Gastrocnemius medialis (tissue), 4 donors: ENCODE results near the gene CDK4. TPM values are rescaled to one million over a fixed set of nuclear protein-coding genes. Genes with fewer than 3 reads are reported as not detected.

Source experiments
- ATAC-seq, 2 donors: fragments of 150-250 bp; one replicate each; pipeline ENCODE4 v1.9.1; 2016
- DNase-seq, 2 donors: peaks; one replicate each; pipeline ENCODE4 v3.0.0-alpha.2; 2019
- H3K27ac ChIP-seq, 4 donors: fragments of 200-600 bp; sonication (generic); 1 replicate in 1 of 4; 2 replicates in 3 of 4; pipeline ENCODE4 v1.5.1; 2016 to 2018; ENCODE audit warnings: mild to moderate bottlenecking in 2 of 4, moderate library complexity in 1 of 4
- H3K27me3 ChIP-seq, 3 donors: fragments of 200-600 bp; sonication (generic) in 2 of 3; 1 replicate in 1 of 3; 2 replicates in 2 of 3; pipeline versions ENCODE4 v1.5.1 to v1.6.0; 2016 to 2019; ENCODE audit warnings: mild to moderate bottlenecking in 1 of 3, moderate library complexity in 1 of 3
- H3K36me3 ChIP-seq, 2 donors: fragments of 200-600 bp; sonication (generic) in 1 of 2; one replicate each; pipeline ENCODE4 v1.5.1; 2017 to 2018
- H3K4me1 ChIP-seq, 2 donors: fragments of 200-600 bp; sonication (generic) in 1 of 2; one replicate each; pipeline ENCODE4 v1.5.1; 2016 to 2017; ENCODE audit warnings: mild to moderate bottlenecking in 2 of 2
- H3K4me3 ChIP-seq, 4 donors: fragments of 200-600 bp; sonication (generic) in 3 of 4; 1 replicate in 1 of 4; 2 replicates in 3 of 4; pipeline ENCODE4 v1.5.1; 2016 to 2019; ENCODE audit warnings: mild to moderate bottlenecking in 2 of 4
- H3K9me3 ChIP-seq, 3 donors: fragments of 200-600 bp; sonication (generic) in 2 of 3; 1 replicate in 1 of 3; 2 replicates in 2 of 3; pipeline ENCODE4 v1.5.1; 2016 to 2019
- CTCF ChIP-seq, 5 experiments: fragments of 450-650 bp in 3 of 5; fragments of 200-600 bp in 2 of 5; sonication (generic) in 2 of 5; IDR thresholded peaks in 4 of 5; conservative IDR thresholded peaks in 1 of 5; 1 replicate in 4 of 5; 2 replicates in 1 of 5; pipeline ENCODE4 v1.5.1; 2016 to 2019; ENCODE audit warnings: antibody characterized with exemption in 5 of 5, mild to moderate bottlenecking in 3 of 5, moderate library complexity in 3 of 5
- POLR2A ChIP-seq, 2 donors: fragments of 450-650 bp; IDR thresholded peaks; one replicate each; pipeline ENCODE4 v1.6.1; 2017; ENCODE audit warnings: antibody characterized with exemption in 2 of 2, mild to moderate bottlenecking in 2 of 2, moderate library complexity in 2 of 2
- in situ Hi-C, 4 donors: fragments of 200-750 bp; cut with MboI; loops; one replicate each; pipeline versions ENCODE4 v1.15.0 to v1.8.0; 2017; ENCODE audit warnings: low sequenced_read_pairs in 4 of 4
- intact Hi-C: fragments of 100-400 bp; cut with DNase I; formaldehyde crosslinking; loops from one replicate; pipeline ENCODE4 v1.15.1; 2023; ENCODE audit warnings: low total_unique reads
- total RNA-seq, 4 donors: library from RNA; depleted of rRNA; stranded (reverse); fragments of >200 nt; gene quantifications; one replicate each; pipeline versions ENCODE4 v1.1.0 to v1.2.3, GENCODE V29; 2016

CDK4 gene
- total RNA-seq, 4 donors from 2014 or later: 39.7 to 55.5 (median 47.4) TPM

DNA sequence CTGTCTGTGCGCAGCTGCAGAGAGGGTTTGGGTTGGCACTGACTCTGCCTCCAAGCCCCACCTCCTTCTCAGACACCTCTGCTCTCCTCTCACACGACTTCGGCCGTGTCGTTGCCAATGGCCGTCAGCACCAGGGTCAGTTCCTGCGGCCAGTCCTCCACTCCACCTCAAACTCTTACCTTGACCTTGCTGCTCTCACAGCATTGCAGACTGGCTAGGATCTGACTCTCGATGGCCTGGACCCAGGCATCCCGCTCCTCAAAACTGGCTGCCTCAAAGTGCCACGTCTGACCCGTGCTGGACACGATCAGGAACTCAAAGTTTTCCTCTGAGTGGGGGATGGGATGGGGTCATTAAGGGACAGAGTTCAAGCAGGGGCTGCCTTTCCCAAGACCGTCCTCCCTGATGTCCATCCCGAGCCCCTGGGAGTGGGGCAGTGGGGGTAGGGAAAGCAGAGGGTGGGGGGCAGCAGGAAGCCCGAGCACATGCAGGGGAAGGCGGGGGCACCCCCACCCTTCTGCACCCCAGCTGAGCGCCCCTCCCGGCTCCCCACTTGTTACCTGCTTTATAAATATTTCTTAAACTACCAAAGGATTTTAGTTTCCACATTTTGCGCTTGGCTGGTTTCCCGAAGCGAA lies 24.2 kb downstream of the CDK4 start:
- no peak for DNase-seq
- Histone ChIP-seq H3K9me3 (no peaks in the 10 kb centered on the region), H3K4me1 (peaks cover 4 to 19% of the 10 kb centered on the region in 2 donors), H3K36me3 (no peaks in the 10 kb centered on the region), H3K27ac (peak overlapping the region in 3 of 4 donors; percentile 35 to 69 (median 56)), H3K4me3 (no peak overlapping the region), H3K27me3 (peaks cover 34 to 42% (median 41%) of the 10 kb centered on the region in 3 donors)
- TF ChIP-seq POLR2A (IDR thresholded peaks at IDR 0.05) (no peak), CTCF (IDR thresholded peaks at IDR 0.05 in 4 of 5, conservative IDR thresholded peaks at IDR 0.05 in 1 of 5) (no peak)
- ATAC-seq: no peak
- in situ Hi-C loops (no loop called here), intact Hi-C loops (no loop called here)

DNA sequence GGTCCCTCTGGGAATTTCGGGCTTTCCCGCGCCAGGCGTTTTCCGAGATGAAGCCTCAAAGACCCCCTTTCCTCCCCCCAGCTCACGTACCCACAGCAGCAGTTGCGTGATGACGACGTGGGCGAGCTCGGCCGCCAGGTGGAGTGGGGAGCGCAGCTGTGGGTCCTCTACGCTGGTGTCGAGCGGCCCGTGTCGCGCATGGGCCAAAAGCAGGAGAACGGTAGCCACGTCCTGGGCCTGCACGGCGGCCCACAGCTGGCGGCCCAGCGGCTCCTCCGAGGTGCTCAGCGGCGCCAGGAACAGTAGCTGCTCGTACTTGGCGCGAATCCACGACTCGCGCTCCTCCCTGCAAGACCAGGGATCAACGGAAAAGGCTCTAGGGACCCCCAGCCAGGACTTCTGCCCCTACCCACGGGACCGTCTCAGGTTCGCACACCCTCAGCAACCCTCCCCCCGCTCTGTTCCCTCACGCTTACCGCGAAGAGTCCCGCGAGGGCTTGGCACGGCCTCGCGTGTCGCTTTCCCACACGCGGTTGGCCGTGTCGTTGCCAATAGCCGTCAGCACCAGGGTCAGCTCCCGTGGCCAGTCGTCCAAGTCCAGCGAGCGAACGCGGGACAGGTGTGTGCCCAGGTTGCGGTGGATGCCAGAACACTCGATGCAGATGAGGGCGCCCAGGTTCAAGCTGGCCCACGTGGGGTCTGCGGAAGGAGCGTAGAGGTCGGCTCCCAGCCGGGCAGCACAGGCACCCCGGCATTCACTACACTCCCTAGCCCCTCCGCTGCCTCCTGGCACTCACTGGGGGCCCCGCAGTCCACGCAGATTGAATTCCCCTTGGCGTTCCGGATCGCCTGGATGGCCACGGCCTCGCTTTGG lies 25.0 kb downstream of the CDK4 start:
- Histone ChIP-seq H3K27me3 (peaks cover 29 to 42% (median 41%) of the 10 kb centered on the region in 3 donors), H3K4me1 (peaks cover 4 to 19% of the 10 kb centered on the region in 2 donors), H3K27ac (peak overlapping the region; percentile 50 to 69 (median 54)), H3K36me3 (no peaks in the 10 kb centered on the region), H3K4me3 (peak overlapping the region; percentile 58 to 75 (median 62)), H3K9me3 (no peaks in the 10 kb centered on the region)
- DNase-seq: no peak
- TF ChIP-seq POLR2A (IDR thresholded peaks at IDR 0.05) (no peak), CTCF (IDR thresholded peaks at IDR 0.05 in 4 of 5, conservative IDR thresholded peaks at IDR 0.05 in 1 of 5) (peak in 4 of 5 experiments; percentile 30 to 50 (median 36))
- ATAC-seq: peak; percentile 16 to 62
- intact Hi-C loops (no loop called here), in situ Hi-C loops (no loop called here)

DNA sequence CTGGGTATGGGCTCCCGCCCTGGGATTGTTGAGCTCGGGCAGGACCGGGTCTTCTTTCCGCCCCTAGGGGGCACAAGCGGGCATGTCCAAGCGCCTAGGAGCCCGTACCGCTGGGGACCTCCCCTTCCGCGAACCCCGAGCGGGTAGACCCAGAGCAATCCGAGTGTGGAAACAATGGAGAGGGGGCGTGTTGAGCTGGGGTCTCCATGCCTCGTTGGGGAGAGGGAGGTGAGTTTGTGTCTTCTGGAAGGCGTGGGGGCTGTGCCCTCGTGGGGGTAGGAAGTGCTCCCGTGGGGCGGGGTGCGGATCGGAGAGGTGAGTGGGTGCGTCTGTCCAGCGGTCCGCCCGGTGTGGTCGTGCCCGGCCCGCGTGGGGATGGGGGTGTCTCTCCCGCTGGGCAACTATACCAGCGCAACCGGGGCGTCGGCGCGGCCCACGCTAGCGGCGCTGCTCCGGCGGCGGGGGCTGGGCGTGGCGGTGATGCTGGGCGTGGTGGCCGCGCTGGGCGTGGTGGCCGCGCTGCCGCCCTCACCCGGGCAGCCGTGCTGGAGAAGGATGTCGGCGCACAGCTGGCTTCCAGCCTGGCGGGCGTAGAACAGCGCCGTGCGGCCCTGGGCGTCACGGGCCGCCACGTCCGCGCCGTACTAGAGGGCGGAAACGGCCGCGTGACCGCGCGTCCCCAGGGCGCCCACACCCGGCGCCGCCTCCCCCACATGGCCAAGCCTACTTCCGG lies 25.8 kb downstream of the CDK4 start:
- peak overlapping the region; percentile 58 to 75 (median 62) for H3K4me3 ChIP-seq
- peaks cover 29 to 42% (median 41%) of the 10 kb centered on the region in 3 donors for H3K27me3 ChIP-seq
- in situ Hi-C loops: no loop called here
- intact Hi-C loops: no loop called here
- DNase-seq (peak; percentile 23 to 51), ATAC-seq (peak; percentile 53 to 66)
- H3K9me3 ChIP-seq: no peaks in the 10 kb centered on the region
- no peaks in the 10 kb centered on the region for H3K36me3 ChIP-seq
- TF ChIP-seq CTCF (IDR thresholded peaks at IDR 0.05 in 4 of 5, conservative IDR thresholded peaks at IDR 0.05 in 1 of 5) (peak in 4 of 5 experiments; percentile 51 to 75 (median 58)), POLR2A (IDR thresholded peaks at IDR 0.05) (peak in 1 of 2 donors; percentile 14)
- H3K27ac ChIP-seq: peak overlapping the region; percentile 50 to 69 (median 60)
- peaks cover 4 to 19% of the 10 kb centered on the region in 2 donors for H3K4me1 ChIP-seq

- DNase-seq (no peak), ATAC-seq (no peak)
- intact Hi-C loops (no loop called here), in situ Hi-C loops (no loop called here)
- H3K36me3 ChIP-seq: peaks cover 0 to 4% of the 10 kb centered on the region in 2 donors
- H3K4me3 ChIP-seq: peak overlapping the region; percentile 58 to 75 (median 62)
- peaks cover 29 to 42% (median 41%) of the 10 kb centered on the region in 3 donors for H3K27me3 ChIP-seq
- H3K9me3 ChIP-seq: no peaks in the 10 kb centered on the region
- peak overlapping the region; percentile 22 to 69 (median 60) for H3K27ac ChIP-seq
- no peak for TF ChIP-seq CTCF (IDR thresholded peaks at IDR 0.05 in 4 of 5, conservative IDR thresholded peaks at IDR 0.05 in 1 of 5)
- TF ChIP-seq POLR2A (IDR thresholded peaks at IDR 0.05): no peak
- peaks cover 4 to 19% of the 10 kb centered on the region in 2 donors for H3K4me1 ChIP-seq
These were observed 26.3 kb downstream of the CDK4 start for GRCh38 chr12:57725851-57726150.
